Heart left ventricle (tissue), 16 donors: ENCODE data around the gene CCDC137. TPM values are rescaled to one million over a fixed set of nuclear protein-coding genes. Genes with fewer than 3 reads are reported as not detected.
A peak's percentile ranks its signal among the peaks of the same experiment; 100 is the strongest.

ENCODE experiments used
- ATAC-seq, 4 donors: fragments of 200-7000 bp; cut with Tn5 transposase; one replicate each; pipeline ENCODE4 v1.9.1; 2020 to 2022; ENCODE audit warnings: moderate library complexity in 4 of 4, mild to moderate bottlenecking in 3 of 4, moderate number of reproducible peaks in 1 of 4
- DNase-seq, 5 donors: peaks; one replicate each; pipeline ENCODE4 v3.0.0-alpha.2; 2020
- H3K27ac ChIP-seq, 12 donors: fragments of 200-600 bp; sonication (generic) in 4 of 12; one replicate each; pipeline versions ENCODE4 v1.5.0 to v1.8.0; 2016 to 2022; ENCODE audit warnings: mild to moderate bottlenecking in 2 of 12
- H3K27me3 ChIP-seq, 9 donors: fragments of 200-600 bp; sonication (generic) in 2 of 9; one replicate each; pipeline versions ENCODE4 v1.5.1 to v1.8.0; 2016 to 2022; ENCODE audit warnings: mild to moderate bottlenecking in 3 of 9
- H3K36me3 ChIP-seq, 9 donors: fragments of 200-600 bp; sonication (generic) in 2 of 9; one replicate each; pipeline versions ENCODE4 v1.5.0 to v1.8.0; 2018 to 2022; ENCODE audit warnings: mild to moderate bottlenecking in 2 of 9
- H3K4me1 ChIP-seq, 12 donors: fragments of 200-600 bp; sonication (generic) in 4 of 12; one replicate each; pipeline versions ENCODE4 v1.5.0 to v1.8.0; 2016 to 2022; ENCODE audit warnings: mild to moderate bottlenecking in 3 of 12
- H3K4me3 ChIP-seq, 12 donors: fragments of 200-600 bp; sonication (generic) in 4 of 12; one replicate each; pipeline versions ENCODE4 v1.5.0 to v1.8.0; 2017 to 2022; ENCODE audit warnings: mild to moderate bottlenecking in 9 of 12, moderate library complexity in 4 of 12
- H3K9me3 ChIP-seq, 12 donors: fragments of 200-600 bp; sonication (generic) in 4 of 12; one replicate each; pipeline versions ENCODE4 v1.5.0 to v1.8.0; 2016 to 2022; ENCODE audit warnings: mild to moderate bottlenecking in 1 of 12
- POLR2A ChIP-seq, 2 donors: fragments of 450-650 bp; IDR thresholded peaks; one replicate each; pipeline ENCODE4 v1.6.1; 2017; ENCODE audit warnings: antibody characterized with exemption in 2 of 2, mild to moderate bottlenecking in 2 of 2, moderate library complexity in 2 of 2
- WGBS, 4 donors: extraction: QIAGEN DNeasy Blood & Tissue Kit in 2 of 4; methylation state at CpG; one replicate each; pipeline versions ENCODE4 v1.1.5 to v1.1.7; 2013 to 2018; 5-methylcytosine and 5-hydroxymethylcytosine counted together
- intact Hi-C, 10 donors: fragments of 100-400 bp; cut with DNase I; formaldehyde crosslinking; loops; one replicate each; pipeline versions ENCODE4 v1.11.1 to v1.14.2; 2022
- polyA plus RNA-seq, 2 donors: library from polyadenylated mRNA; stranded (reverse); fragments of 200-250 nt; gene quantifications; one replicate each; pipeline ENCODE4 v1.2.3, GENCODE V29; 2013
- total RNA-seq, 9 donors: library from RNA; depleted of rRNA in 2 of 9; stranded (reverse); fragments of >200 nt in 2 of 9; fragmentation: NEBNext Ultra II Directional in 3 of 9; extraction: Animal tissue kit (Norgen Biotek cat#: 25700) in 3 of 9; gene quantifications; one replicate each; pipeline versions ENCODE4 v1.1.0 to v1.2.4, GENCODE V29; 2016 to 2023
- TF ChIP-seq, protein P1 (sequence below), 12 donors: fragments of 200-600 bp; sonication (generic) in 4 of 12; IDR thresholded peaks; one replicate each; pipeline versions ENCODE4 v1.5.0 to v1.8.0; 2018 to 2022; ENCODE audit warnings: antibody characterized with exemption in 12 of 12, mild to moderate bottlenecking in 5 of 12
- donor health status: ischemic (EF 13 %, LVEDD 7.1; RV severe dilation, severe dysfunction).
- donor health status: healthy with polysubstance abuse.
- donor health status: DM: no; HTN: yes; CAD: no.
- donor health status: DM: no; HTN: no; CAD: no.
- donor health status: ischemic (EF 25% LVEDD 6.9; RV normal size, moderate dysfunction).
- donor health status: ischemic (EF 25% LVEDD 5.7; RV mildly dilated, moderate dysfunction).
- donor health status: healthy.
- donor health status: DM: yes; HTN: yes; CAD: no.
- donor health status: ischemic (EF 35%, LVEDD 5.7; RV mildly dilated, moderate dysfunction).
- donor health status: nonischemic (EF 11% LVEDD 7.7; RV severe dilation, severe dysfunction).
- donor health status: DM: yes; HTN: yes; CAD: no.
- donor health status: PGD.
- donor health status: ischemic (EF 29% LVEDD 5.4; RV normal size, mild dysfunction).
- donor health status: nonischemic (EF 23%, LVEDD 6.1; RV moderate dilation, normal function).

Gene CCDC137
- total and polyA plus RNA-seq, 11 donors = 3.5 to 20.0 (median 7.8) TPM

DNA sequence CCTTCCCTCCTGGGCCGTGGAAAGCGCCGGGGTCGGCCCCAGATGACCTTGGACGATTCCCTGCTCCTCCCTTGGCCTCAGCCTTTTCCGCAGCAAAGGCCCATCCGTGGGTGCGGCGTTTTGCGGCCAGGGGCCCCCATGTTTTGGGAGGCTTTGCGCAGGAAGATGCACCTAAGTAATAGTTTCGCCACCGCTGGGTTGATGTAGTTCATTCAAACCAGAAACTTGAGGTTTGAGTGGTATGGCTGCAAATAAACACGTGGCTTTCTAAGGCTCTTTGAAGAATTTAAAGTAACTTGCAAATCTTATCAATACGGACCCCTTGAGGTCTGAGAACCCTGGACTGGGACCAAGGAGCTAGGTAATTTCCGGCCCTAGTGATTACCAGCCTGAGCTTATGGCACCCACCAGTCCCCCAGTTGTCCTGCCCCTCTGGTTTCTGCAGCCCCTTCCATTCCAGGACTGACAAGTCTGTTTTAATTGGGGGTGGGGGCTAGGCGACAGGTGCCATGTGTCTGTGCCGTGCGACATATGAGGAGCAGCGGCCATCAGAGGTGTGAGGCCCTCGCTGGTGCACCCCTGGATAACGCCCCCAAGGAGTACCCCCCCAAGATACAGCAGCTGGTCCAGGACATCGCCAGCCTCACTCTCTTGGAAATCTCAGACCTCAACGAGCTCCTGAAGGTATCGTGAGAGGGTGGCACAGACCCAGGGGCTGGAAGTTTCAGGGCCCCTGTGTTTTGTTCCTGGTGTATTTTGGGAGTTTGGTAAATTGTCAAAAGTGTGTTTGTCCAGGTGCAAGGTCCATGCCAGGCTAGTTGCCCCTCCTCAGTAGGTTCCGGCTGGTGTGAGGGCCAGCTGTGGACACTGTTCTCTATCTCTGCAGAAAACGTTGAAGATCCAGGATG is 37.5 kb downstream of the CCDC137 start:
- Histone ChIP-seq H3K27me3 (no peaks in the 10 kb centered on the region), H3K9me3 (no peaks in the 10 kb centered on the region), H3K27ac (peak overlapping the region; percentile 41 to 97 (median 92)), H3K4me1 (peaks cover 0 to 36% (median 28%) of the 10 kb centered on the region in 12 donors), H3K4me3 (peak overlapping the region; percentile 66 to 99 (median 88)), H3K36me3 (peaks cover 0 to 74% (median 59%) of the 10 kb centered on the region in 9 donors)
- no peak for TF ChIP-seq POLR2A (IDR thresholded peaks at IDR 0.05)
- TF ChIP-seq, protein P1, sequence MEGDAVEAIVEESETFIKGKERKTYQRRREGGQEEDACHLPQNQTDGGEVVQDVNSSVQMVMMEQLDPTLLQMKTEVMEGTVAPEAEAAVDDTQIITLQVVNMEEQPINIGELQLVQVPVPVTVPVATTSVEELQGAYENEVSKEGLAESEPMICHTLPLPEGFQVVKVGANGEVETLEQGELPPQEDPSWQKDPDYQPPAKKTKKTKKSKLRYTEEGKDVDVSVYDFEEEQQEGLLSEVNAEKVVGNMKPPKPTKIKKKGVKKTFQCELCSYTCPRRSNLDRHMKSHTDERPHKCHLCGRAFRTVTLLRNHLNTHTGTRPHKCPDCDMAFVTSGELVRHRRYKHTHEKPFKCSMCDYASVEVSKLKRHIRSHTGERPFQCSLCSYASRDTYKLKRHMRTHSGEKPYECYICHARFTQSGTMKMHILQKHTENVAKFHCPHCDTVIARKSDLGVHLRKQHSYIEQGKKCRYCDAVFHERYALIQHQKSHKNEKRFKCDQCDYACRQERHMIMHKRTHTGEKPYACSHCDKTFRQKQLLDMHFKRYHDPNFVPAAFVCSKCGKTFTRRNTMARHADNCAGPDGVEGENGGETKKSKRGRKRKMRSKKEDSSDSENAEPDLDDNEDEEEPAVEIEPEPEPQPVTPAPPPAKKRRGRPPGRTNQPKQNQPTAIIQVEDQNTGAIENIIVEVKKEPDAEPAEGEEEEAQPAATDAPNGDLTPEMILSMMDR (IDR thresholded peaks at IDR 0.05) = no peak
- 21 to 26% (median 23%) methylated on average over 20 to 27 of the region's 27 CpGs for WGBS, 4 donors
- DNase-seq (no peak), ATAC-seq (peak in 1 of 4 donors; percentile 23)
- intact Hi-C loops = no loop called here

DNA sequence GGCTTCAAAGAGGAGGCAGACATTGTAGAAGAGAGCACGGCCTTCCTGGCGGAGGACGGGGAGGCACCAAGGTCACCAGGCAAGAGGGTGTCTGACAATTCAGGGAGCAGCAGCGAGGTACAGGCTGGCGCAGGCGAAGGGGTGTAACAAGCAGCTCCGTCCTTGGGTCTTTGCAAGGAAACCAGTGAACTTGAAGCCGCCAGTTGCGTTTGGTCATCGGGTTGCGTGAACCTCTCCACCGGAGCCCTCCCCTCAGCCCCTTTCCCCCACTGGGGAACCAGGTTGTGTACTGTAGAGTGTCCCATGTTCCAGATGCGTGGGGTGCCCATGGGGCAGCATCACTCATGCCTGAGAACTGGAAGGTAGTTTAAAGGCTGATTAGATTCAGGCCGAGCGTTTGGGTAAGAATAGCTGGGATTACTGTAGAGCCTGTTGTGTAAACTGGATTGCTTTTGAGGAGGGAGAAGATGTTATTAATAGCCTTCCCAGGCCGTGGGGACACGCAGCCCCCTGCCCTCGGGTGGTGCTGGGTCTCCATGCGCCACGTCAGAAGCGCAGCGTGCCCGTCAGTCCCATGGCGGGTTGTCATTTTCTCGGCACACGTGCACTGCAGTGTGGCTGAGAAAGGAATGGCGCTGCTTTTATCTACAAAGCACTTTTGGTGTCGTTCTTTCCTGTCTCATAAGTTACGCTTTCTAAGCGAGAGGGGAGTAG is 39.1 kb downstream of the CCDC137 start:
- ATAC-seq = no peak
- intact Hi-C loops = no loop called here
- H3K4me1 ChIP-seq = peaks cover 0 to 40% (median 32%) of the 10 kb centered on the region in 12 donors

DNA sequence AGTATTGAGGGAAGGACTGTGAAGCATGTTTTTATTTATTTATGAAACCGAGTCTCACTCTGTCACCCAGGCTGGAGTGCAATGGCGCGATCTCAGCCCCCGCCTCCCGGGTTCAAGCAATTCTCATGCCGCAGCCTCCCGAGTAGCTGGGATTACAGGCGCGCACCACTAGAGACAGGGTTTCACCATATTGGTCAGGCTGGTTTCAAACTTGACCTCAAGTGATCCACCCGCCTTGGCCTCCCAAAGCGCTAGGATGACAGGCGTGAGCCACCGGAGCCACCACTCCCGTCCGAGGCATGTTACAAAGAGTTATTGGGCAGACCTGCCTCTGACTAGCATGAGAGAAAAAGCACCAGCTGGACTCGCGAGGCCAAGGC is 39.7 kb downstream of the CCDC137 start:
- TF ChIP-seq, protein P1 (IDR thresholded peaks at IDR 0.05) = no peak
- no peak for TF ChIP-seq POLR2A (IDR thresholded peaks at IDR 0.05)
- no peaks in the 10 kb centered on the region for H3K9me3 ChIP-seq
- no peak overlapping the region for H3K27ac ChIP-seq
- ATAC-seq (no peak), DNase-seq (no peak)
- H3K4me3 ChIP-seq = no peak overlapping the region
- H3K27me3 ChIP-seq = no peaks in the 10 kb centered on the region
- 89 to 95% (median 93%) methylated on average over 16 to 17 of the region's 17 CpGs for WGBS, 4 donors
- intact Hi-C loops = no loop called here
- H3K4me1 ChIP-seq = peaks cover 4 to 40% (median 32%) of the 10 kb centered on the region in 12 donors
- H3K36me3 ChIP-seq = peaks cover 0 to 51% (median 42%) of the 10 kb centered on the region in 9 donors

More for the DNA sequence above, 39.1 kb downstream of the CCDC137 start:
- WGBS, 4 donors = 89 to 93% (median 91%) methylated on average over 29 to 30 of the region's 30 CpGs
- H3K27ac ChIP-seq = no peak overlapping the region
- peaks cover 0 to 57% (median 47%) of the 10 kb centered on the region in 9 donors for H3K36me3 ChIP-seq
- no peak overlapping the region for H3K4me3 ChIP-seq
- no peaks in the 10 kb centered on the region for H3K9me3 ChIP-seq
- no peaks in the 10 kb centered on the region for H3K27me3 ChIP-seq
- DNase-seq = no peak
- TF ChIP-seq, protein P1 (IDR thresholded peaks at IDR 0.05) = no peak
- TF ChIP-seq POLR2A (IDR thresholded peaks at IDR 0.05) = no peak
